Neural cell (in vitro differentiated cells): ENCODE results near the gene USP4. TPM values are rescaled to one million over a fixed set of nuclear protein-coding genes. Genes with fewer than 3 reads are reported as not detected.
"Not testable (repeated sequence)": the region's sequence is repeated elsewhere in the genome, so short reads cannot be mapped to it uniquely, and the experiment has no call there.

Experiments
- H2AFZ ChIP-seq: fragments of 200-600, 300-800 bp; sonication (generic), shearing (Covaris generic); 2 replicates; pipeline ENCODE4 v1.6.0; 2014; ENCODE audit warnings: low read depth, mild to moderate bottlenecking, antibody characterized with exemption, low read length, moderate library complexity
- H3F3A ChIP-seq: fragments of 200-600 bp; shearing (Covaris generic); 2 replicates; pipeline ENCODE4 v1.6.1; 2016; ENCODE audit warnings: mild to moderate bottlenecking, moderate library complexity, mixed read lengths, antibody characterized with exemption, low read length; ENCODE audit not compliant: insufficient read depth, poor library complexity, severe bottlenecking
- H3K27ac ChIP-seq: fragments of 200-600, 300-800 bp; sonication (generic), shearing (Covaris generic); 2 replicates; pipeline ENCODE4 v1.5.1; 2014; ENCODE audit warnings: mild to moderate bottlenecking, low read length, moderate library complexity
- H3K27me3 ChIP-seq: fragments of 300-800, 200-600 bp; sonication (generic), shearing (Covaris generic); 2 replicates; pipeline ENCODE4 v1.6.0; 2014; ENCODE audit warnings: mild to moderate bottlenecking, low read depth, low read length, moderate library complexity; ENCODE audit not compliant: insufficient read depth
- H3K36me3 ChIP-seq: fragments of 300-800, 200-600 bp; sonication (generic), shearing (Covaris generic); 2 replicates; pipeline ENCODE4 v1.5.1; 2014; ENCODE audit warnings: mild to moderate bottlenecking, antibody characterized with exemption, low read length, moderate library complexity; ENCODE audit not compliant: insufficient read depth
- H3K4me2 ChIP-seq: fragments of 300-800, 200-600 bp; sonication (generic), shearing (Covaris generic); 2 replicates; pipeline ENCODE4 v1.6.0; 2014; ENCODE audit warnings: mild to moderate bottlenecking, low read length
- H3K4me3 ChIP-seq: fragments of 300-800, 200-600 bp; sonication (generic), shearing (Covaris generic); 2 replicates; pipeline ENCODE4 v1.5.1; 2014; ENCODE audit warnings: mild to moderate bottlenecking, low read length, moderate library complexity
- H3K79me2 ChIP-seq: fragments of 200-600 bp; shearing (Covaris generic); replicated peaks from 2 replicates; pipeline ENCODE4 v1.6.0; 2014; ENCODE audit warnings: mild to moderate bottlenecking, low read length, moderate library complexity; ENCODE audit not compliant: insufficient read depth
- H3K9ac ChIP-seq: fragments of 300-800, 200-600 bp; sonication (generic), shearing (Covaris generic); 2 replicates; pipeline ENCODE4 v1.6.1; 2016; ENCODE audit warnings: mild to moderate bottlenecking, low read length, mixed read lengths
- H3K9me2 ChIP-seq: fragments of 200-600 bp; shearing (Covaris generic); 2 replicates; pipeline ENCODE4 v1.6.1; 2016; ENCODE audit warnings: mild to moderate bottlenecking, low read length, mixed read lengths; ENCODE audit not compliant: insufficient read depth
- H3K9me3 ChIP-seq: fragments of 200-600, 300-800 bp; sonication (generic), shearing (Covaris generic); 2 replicates; pipeline ENCODE4 v1.6.1; 2016; ENCODE audit warnings: mild to moderate bottlenecking, mixed run types, low read length, moderate library complexity, mixed read lengths
- H4K20me1 ChIP-seq: fragments of 200-600 bp; shearing (Covaris generic); 2 replicates; pipeline ENCODE4 v1.6.1; 2016; ENCODE audit warnings: mild to moderate bottlenecking, mixed run types; ENCODE audit not compliant: insufficient read depth
- CTCF ChIP-seq: fragments of 450-650 bp; IDR thresholded peaks from 2 replicates; pipeline ENCODE4 v1.5.1; 2014; ENCODE audit warnings: antibody characterized with exemption, mild to moderate bottlenecking, moderate library complexity; ENCODE audit not compliant: poor library complexity, severe bottlenecking
- EP300 ChIP-seq: fragments of 450-650 bp; conservative IDR thresholded peaks from 2 replicates; pipeline ENCODE4 v1.6.1; 2014; ENCODE audit warnings: antibody characterized with exemption, mild to moderate bottlenecking, moderate library complexity; ENCODE audit not compliant: poor library complexity, severe bottlenecking
- EZH2 ChIP-seq: fragments of 200-600, 300-800 bp; shearing (Covaris generic), sonication (generic); IDR thresholded peaks from 2 replicates; pipeline ENCODE4 v1.6.1; 2014; ENCODE audit warnings: antibody characterized with exemption, low read length, borderline replicate concordance, mild to moderate bottlenecking; ENCODE audit not compliant: insufficient read depth, poor library complexity, severe bottlenecking
- MXI1 ChIP-seq: fragments of 450-650 bp; conservative IDR thresholded peaks from 2 replicates; pipeline ENCODE4 v1.6.1; 2014; ENCODE audit warnings: antibody characterized with exemption, mild to moderate bottlenecking; ENCODE audit not compliant: poor library complexity, severe bottlenecking
- POLR2AphosphoS5 ChIP-seq: IDR thresholded peaks from 2 replicates; pipeline ENCODE4 v1.6.1; 2012
- RAD21 ChIP-seq: fragments of 450-650 bp; conservative IDR thresholded peaks from 2 replicates; pipeline ENCODE4 v1.6.1; 2014; ENCODE audit warnings: antibody characterized with exemption, mild to moderate bottlenecking, moderate library complexity
- REST ChIP-seq: IDR thresholded peaks from 2 replicates; pipeline ENCODE4 v1.6.1; 2012; ENCODE audit warnings: borderline replicate concordance
- SMC3 ChIP-seq: fragments of 450-650 bp; conservative IDR thresholded peaks from 2 replicates; pipeline ENCODE4 v1.6.1; 2014; ENCODE audit warnings: antibody characterized with exemption, mild to moderate bottlenecking, moderate library complexity; ENCODE audit not compliant: poor library complexity
- TAF1 ChIP-seq: IDR thresholded peaks from 2 replicates; pipeline ENCODE4 v1.6.1; 2012; ENCODE audit warnings: low read depth
- polyA plus RNA-seq: library from polyadenylated mRNA; depleted of rRNA; stranded (reverse); fragments of >200 nt; gene quantifications from 2 replicates; pipeline ENCODE4 v1.2.3, GENCODE V29; 2014

The USP4 gene
- polyA plus RNA-seq, 1 donor from 2014 or later: 35.5 TPM

- no peaks in the 10 kb centered on the region for H3K9me3 ChIP-seq
- no peak overlapping the region for H3K4me2 ChIP-seq
- H3K36me3 ChIP-seq: no peaks in the 10 kb centered on the region
- peak overlapping the region; percentile 61 for H3K9ac ChIP-seq
- no peak overlapping the region for H2AFZ ChIP-seq
- peaks cover 6% of the 10 kb centered on the region for H3K79me2 ChIP-seq
- no peaks in the 10 kb centered on the region for H3K27me3 ChIP-seq
- no peaks in the 10 kb centered on the region for H3F3A ChIP-seq
- H3K9me2 ChIP-seq: no peaks in the 10 kb centered on the region
- no peaks in the 10 kb centered on the region for H4K20me1 ChIP-seq
- H3K4me3 ChIP-seq: peak overlapping the region; percentile 71
- TF ChIP-seq REST: no peak
- no peak for TF ChIP-seq RAD21
- no peak for TF ChIP-seq EP300
- TF ChIP-seq MXI1: no peak
- no peak for TF ChIP-seq CTCF
- no peak for TF ChIP-seq TAF1
- TF ChIP-seq POLR2AphosphoS5: no peak
- no peak for TF ChIP-seq EZH2
- no peak for TF ChIP-seq SMC3
- H3K27ac ChIP-seq: no peak overlapping the region
These were observed 19.0 kb upstream of the USP4 start for GRCh38 chr3:49358884-49359225.

- Histone ChIP-seq H3K9me3 (no peaks in the 10 kb centered on the region), H3K4me3 (peak within 1 kb of the TSS; percentile 71), H4K20me1 (no peaks in the 10 kb centered on the region), H3K27ac (peak within 1 kb of the TSS; percentile 49), H3K9me2 (no peaks in the 10 kb centered on the region), H2AFZ (no peak within 1 kb of the TSS), H3F3A (no peaks in the 10 kb centered on the region), H3K9ac (peak within 1 kb of the TSS; percentile 61), H3K27me3 (no peaks in the 10 kb centered on the region), H3K79me2 (peaks cover 6% of the 10 kb centered on the region), H3K4me2 (peak within 1 kb of the TSS; percentile 44), H3K36me3 (no peaks in the 10 kb centered on the region)
- TF ChIP-seq MXI1 (peak; percentile 88), EP300 (no peak), POLR2AphosphoS5 (peak; percentile 33), SMC3 (no peak)
These were observed 18.5 kb upstream of the USP4 start, which contains the start of gene GPX1 for GRCh38 chr3:49358217-49358883. TSS of gene GPX1 (minus strand) at chr3:49358353. CDS start at chr3:49358278, 75 bp downstream.

GRCh38 chr3:49357443-49358216 is 17.8 kb upstream of the USP4 start:
- not testable (repeated sequence) for H3K36me3 ChIP-seq, H3K27me3 ChIP-seq, H3K9me3 ChIP-seq, H3K9me2 ChIP-seq, H3F3A ChIP-seq, H2AFZ ChIP-seq, H3K79me2 ChIP-seq, H4K20me1 ChIP-seq
- Histone ChIP-seq H3K4me3 (peak overlapping the region; percentile 71), H3K4me2 (peak overlapping the region; percentile 25), H3K9ac (peak overlapping the region; percentile 61), H3K27ac (peak overlapping the region; percentile 49)

GRCh38 chr3:49357095-49357442 is 17.2 kb upstream of the USP4 start:
- peak overlapping the region; percentile 71 for H3K4me3 ChIP-seq

More at GRCh38 chr3:49357095-49357442, 17.2 kb upstream of the USP4 start:
- H4K20me1 ChIP-seq, H3K27me3 ChIP-seq, H3K9me2 ChIP-seq, H3K79me2 ChIP-seq, H3K36me3 ChIP-seq, H3K4me2 ChIP-seq, H2AFZ ChIP-seq, H3K9ac ChIP-seq, H3K27ac ChIP-seq, H3F3A ChIP-seq, H3K9me3 ChIP-seq: not testable (repeated sequence)
